Type B pancreatic cell (in vitro differentiated cells): ENCODE data around the gene SECTM1. TPM values are rescaled to one million over a fixed set of nuclear protein-coding genes. Genes with fewer than 3 reads are reported as not detected.

ENCODE experiments used
- DNase-seq: peaks from one replicate; pipeline ENCODE4 v3.0.0; 2021; ENCODE audit warnings: mixed read lengths; ENCODE audit not compliant: unreplicated experiment; ENCODE audit errors: extremely low spot score
- H3K27ac Mint-ChIP-seq: 2 replicates; pipeline ENCODE4 v1.8.0; 2021; ENCODE audit warnings: mild to moderate bottlenecking, mixed read lengths
- H3K27me3 Mint-ChIP-seq: 2 replicates; pipeline ENCODE4 v1.8.0; 2021; ENCODE audit warnings: mixed read lengths
- H3K36me3 Mint-ChIP-seq: 2 replicates; pipeline ENCODE4 v1.8.0; 2021; ENCODE audit warnings: mixed read lengths
- H3K4me1 Mint-ChIP-seq: one replicate; pipeline ENCODE4 v1.8.0; 2021; ENCODE audit warnings: mixed read lengths; ENCODE audit not compliant: unreplicated experiment
- H3K4me3 Mint-ChIP-seq: 2 replicates; pipeline ENCODE4 v1.8.0; 2021; ENCODE audit warnings: mild to moderate bottlenecking, mixed read lengths
- H3K9me3 Mint-ChIP-seq: 2 replicates; pipeline ENCODE4 v1.8.0; 2021; ENCODE audit warnings: mixed read lengths
- CTCF ChIP-seq: fragments of 200-600 bp; sonication (generic); conservative IDR thresholded peaks from 2 replicates; pipeline ENCODE4 v1.5.0; 2021; ENCODE audit warnings: antibody characterized with exemption, mild to moderate bottlenecking
- total RNA-seq: library from RNA; stranded (reverse); gene quantifications from 2 replicates; pipeline ENCODE4 v1.2.1, GENCODE V29; 2021; ENCODE audit warnings: low replicate concordance

The SECTM1 gene
- total RNA-seq, 1 donor from 2014 or later, result 13.2 TPM

GRCh38 chr17:82271401-82271800, 62.2 kb downstream of the SECTM1 start:
- H3K4me1 Mint-ChIP-seq, result peaks cover 45% of the 10 kb centered on the region
- no peaks in the 10 kb centered on the region for H3K9me3 Mint-ChIP-seq
- peak overlapping the region; percentile 88 for H3K4me3 Mint-ChIP-seq
- H3K36me3 Mint-ChIP-seq, result peaks cover 32% of the 10 kb centered on the region
- peak overlapping the region; percentile 87 for H3K27ac Mint-ChIP-seq
- H3K27me3 Mint-ChIP-seq, result no peaks in the 10 kb centered on the region
- TF ChIP-seq CTCF, result no peak
- no peak for DNase-seq

Other genes starting within 250 kb of the SECTM1 start
- 228 and 326 TPM in 2 replicates for gene FASN, start 235.5 kb downstream of the SECTM1 start, total RNA-seq
- 33.5 and 58.7 TPM in 2 replicates for gene CCDC57, start 120.9 kb downstream of the SECTM1 start, total RNA-seq
- 27.8 and 29.8 TPM in 2 replicates for gene SLC16A3, start 104.7 kb downstream of the SECTM1 start, total RNA-seq
- 176 and 184 TPM in 2 replicates for gene CSNK1D, start 60.1 kb downstream of the SECTM1 start, total RNA-seq
- gene CD7, start 16.2 kb downstream of the SECTM1 start, total RNA-seq, result 1.4 and 1.6 TPM in 2 replicates
- 0.14 TPM in 1 of 2 replicates, not detected in the other for gene TEX19, start 25.5 kb upstream of the SECTM1 start, total RNA-seq
- 0.21 and 0.97 TPM in 2 replicates for gene UTS2R, start 38.0 kb upstream of the SECTM1 start, total RNA-seq
- 47.5 and 49.7 TPM in 2 replicates for gene HEXD, start 84.6 kb upstream of the SECTM1 start, total RNA-seq
- 24.5 and 31.6 TPM in 2 replicates for gene OGFOD3, start 84.8 kb upstream of the SECTM1 start, total RNA-seq
- gene CYBC1, start 117.0 kb upstream of the SECTM1 start, total RNA-seq, result 51.1 and 78.1 TPM in 2 replicates
- 75.4 and 111 TPM in 2 replicates for gene NARF, start 125.0 kb upstream of the SECTM1 start, total RNA-seq
- 59.5 and 75.5 TPM in 2 replicates for gene FOXK2, start 186.0 kb upstream of the SECTM1 start, total RNA-seq